Adipose tissue (tissue), 3 donors: Measurements from ENCODE around the gene KIF26B. TPM values are rescaled to one million over a fixed set of nuclear protein-coding genes. Genes with fewer than 3 reads are reported as not detected.

Source experiments
- H3K27ac ChIP-seq: one replicate; pipeline ENCODE4 v1.5.1; 2013; ENCODE audit warnings: low read depth, low read length
- WGBS, 3 donors: extraction: QIAGEN DNeasy Blood & Tissue Kit; methylation state at CpG; one replicate each; pipeline ENCODE4 v1.1.7; 2013; 5-methylcytosine and 5-hydroxymethylcytosine counted together
- polyA plus RNA-seq, 3 donors: library from polyadenylated mRNA; stranded (reverse); fragments of 200-250 nt; gene quantifications; one replicate each; pipeline ENCODE4 v1.2.3, GENCODE V29; 2013
- donor health status: healthy with polysubstance abuse.
- donor health status: Bipolar disorder and iron deficiency.
- donor health status: healthy.

KIF26B gene
- polyA plus RNA-seq, 3 donors = 0.08 to 0.56 (median 0.12) TPM

DNA sequence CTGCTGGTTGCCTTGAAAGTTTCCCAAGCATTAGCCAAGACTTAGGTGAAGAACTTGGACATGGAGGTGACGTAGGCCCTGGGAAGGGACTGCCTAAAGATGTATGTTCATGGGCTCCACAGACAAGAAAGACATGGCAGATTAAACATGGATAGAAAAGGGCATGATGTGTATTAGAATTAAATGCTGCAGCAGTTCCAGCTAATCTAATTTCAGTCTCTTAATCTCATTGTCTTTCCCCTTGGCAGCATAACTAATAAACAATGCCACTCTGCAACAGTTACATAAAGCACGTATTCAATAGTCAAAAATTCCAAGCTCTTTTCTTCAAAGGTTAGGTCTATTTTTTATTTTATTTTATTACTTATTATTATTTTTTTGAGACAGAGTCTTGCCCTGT lies 251.6 kb downstream of the KIF26B start:
- H3K27ac ChIP-seq = no peak overlapping the region
- WGBS, 3 donors = 94 to 100% (median 94%) methylated on average over 2 of the region's 2 CpGs

DNA sequence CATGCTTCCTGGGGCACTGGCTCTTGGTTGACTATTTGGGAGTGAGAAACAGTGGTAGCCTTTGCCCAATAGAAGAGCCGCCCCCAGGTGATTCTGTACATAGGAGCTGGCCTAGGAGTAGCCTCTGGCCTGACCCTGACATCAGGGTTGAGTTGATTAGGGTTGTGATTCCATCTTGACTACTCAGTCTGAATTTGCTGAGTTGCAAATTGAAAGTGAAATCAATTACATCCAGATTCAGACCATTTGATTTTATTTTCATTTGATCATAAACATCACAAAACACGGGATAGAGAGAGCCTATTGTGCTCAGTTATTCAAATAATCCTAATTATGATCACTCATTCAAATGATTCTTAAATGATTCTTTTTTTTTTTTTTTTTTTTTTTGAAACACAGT lies 253.2 kb downstream of the KIF26B start:
- WGBS, 3 donors = 91 to 97% (median 96%) methylated on average over 2 of the region's 2 CpGs
- H3K27ac ChIP-seq = no peak overlapping the region

DNA sequence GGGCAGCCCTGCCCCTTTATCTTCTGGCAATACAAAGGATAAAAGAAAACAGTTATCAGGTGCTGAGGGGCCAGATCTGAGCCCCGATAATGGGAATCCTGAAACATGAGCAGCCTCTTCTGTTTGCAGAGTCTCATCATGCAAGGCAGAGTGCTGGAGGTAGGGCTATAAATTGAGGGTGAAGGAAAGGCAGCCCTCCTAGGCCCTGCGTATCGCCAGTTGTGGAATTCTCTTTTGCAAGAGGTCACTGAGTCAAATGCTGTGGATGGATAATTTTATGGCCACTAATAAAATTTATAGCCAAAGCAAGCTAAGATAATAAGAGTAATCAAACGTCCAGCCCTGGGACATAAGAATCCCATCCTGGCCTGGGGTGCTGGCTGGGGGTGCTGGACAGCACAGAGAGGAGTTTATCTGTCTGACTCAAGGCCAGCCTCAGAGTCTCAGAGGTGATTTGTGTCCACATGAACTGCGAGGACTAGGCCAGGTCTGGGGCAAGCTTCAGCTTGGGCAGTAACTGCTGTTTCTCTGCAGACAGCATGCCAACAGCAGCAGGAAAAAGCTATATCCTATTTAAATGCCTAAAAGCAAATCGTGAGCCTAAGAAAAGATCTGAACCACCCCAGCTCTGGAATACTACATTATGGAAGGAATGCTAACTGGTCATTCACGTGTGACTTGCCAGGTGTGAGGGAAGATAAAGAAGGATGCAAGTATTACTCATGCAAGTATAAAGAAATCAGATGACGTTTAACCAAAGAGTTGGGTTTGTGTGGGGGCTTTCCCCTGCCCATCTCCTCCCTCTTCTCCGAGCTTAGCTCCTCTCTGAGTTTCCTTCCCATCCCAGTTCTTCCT lies 254.8 kb downstream of the KIF26B start:
- 64 to 82% (median 77%) methylated on average over 9 of the region's 9 CpGs for WGBS, 3 donors
- no peak overlapping the region for H3K27ac ChIP-seq

DNA sequence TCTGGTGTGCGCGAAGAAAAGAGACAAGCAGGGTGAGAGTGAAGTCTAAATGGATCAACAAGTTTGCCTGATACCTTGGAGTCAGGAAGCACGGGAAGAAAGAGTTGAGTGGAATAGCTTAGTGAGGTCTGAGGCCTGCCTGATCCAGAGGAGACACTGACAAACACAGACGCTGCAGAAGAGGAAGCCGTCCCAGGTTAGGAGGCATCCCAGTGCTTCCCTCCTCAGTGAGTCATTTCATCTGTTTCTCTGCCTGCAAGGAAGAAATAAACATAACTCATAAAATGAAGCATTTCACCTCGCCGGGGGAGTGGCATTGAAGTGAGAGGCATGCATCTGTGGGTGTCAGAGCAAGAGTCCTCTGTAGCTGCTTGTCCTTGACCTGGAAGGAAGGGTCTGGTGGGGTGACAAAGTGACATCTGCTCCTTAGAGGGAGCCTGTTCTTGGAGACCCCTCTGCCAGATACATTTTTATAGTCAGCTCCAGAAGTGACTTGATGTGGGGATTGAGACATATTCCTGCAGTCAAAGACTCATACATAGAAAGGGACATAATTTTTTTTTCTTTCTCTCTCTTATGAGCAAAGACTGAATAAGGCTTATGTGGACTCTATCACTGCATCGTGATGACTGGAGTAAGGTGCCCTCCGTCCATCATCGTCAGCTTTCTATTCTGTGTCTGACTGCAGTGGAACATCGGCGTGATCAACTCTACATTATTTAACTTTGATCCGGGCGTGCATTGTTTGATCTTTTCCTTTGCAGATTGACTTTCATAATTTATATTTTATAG lies 256.7 kb downstream of the KIF26B start:
- WGBS, 3 donors = 76 to 84% (median 83%) methylated on average over 13 to 14 of the region's 14 CpGs
- H3K27ac ChIP-seq = no peak overlapping the region

DNA sequence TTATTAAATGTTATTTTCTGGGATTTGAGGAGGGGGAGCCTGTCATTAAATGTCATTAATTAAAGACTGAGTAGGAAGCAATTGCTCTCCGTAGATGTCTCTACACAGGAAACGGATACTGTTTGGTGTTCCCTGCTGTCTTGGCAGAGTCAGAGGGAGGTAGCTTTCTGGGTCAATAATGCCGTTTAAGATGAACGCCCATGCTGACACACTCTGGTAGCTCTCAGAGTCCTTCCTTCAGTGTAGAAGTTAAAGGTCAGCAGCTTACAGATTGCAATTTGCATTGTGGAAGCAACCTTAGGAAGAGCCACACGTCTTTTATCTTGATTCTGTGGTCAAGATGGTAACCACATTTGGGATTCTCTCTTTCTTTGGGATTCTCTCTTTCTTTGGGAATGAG lies 257.5 kb downstream of the KIF26B start:
- 48 to 73% (median 65%) methylated on average over 5 of the region's 5 CpGs for WGBS, 3 donors
- no peak overlapping the region for H3K27ac ChIP-seq

- 85 to 96% (median 94%) methylated on average over 2 of the region's 2 CpGs for WGBS, 3 donors
- no peak overlapping the region for H3K27ac ChIP-seq
Measured at GRCh38 chr1:245416781-245417180, 262.0 kb downstream of the KIF26B start.

DNA sequence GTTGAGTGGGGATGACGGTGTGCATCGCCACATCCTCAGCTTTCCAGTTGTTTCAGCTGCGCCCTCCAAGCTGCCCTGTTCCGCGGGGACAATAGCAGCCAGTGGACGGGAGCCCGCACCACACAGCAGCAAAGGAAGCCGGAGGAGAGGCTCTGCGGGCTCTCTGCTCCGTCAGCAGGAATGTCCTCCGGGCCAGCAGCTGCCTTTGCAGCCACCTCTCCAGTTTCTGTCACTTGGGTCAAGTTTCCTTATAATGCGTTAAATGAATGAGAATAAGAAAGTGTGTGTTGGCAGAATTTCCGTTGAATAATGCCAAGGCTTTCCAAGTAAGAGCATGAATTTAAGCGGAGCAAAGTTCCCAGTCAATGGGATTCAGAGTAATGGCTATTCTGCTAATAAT lies 263.3 kb downstream of the KIF26B start:
- no peak overlapping the region for H3K27ac ChIP-seq
- WGBS, 3 donors = 72 to 74% (median 74%) methylated on average over 14 of the region's 14 CpGs

DNA sequence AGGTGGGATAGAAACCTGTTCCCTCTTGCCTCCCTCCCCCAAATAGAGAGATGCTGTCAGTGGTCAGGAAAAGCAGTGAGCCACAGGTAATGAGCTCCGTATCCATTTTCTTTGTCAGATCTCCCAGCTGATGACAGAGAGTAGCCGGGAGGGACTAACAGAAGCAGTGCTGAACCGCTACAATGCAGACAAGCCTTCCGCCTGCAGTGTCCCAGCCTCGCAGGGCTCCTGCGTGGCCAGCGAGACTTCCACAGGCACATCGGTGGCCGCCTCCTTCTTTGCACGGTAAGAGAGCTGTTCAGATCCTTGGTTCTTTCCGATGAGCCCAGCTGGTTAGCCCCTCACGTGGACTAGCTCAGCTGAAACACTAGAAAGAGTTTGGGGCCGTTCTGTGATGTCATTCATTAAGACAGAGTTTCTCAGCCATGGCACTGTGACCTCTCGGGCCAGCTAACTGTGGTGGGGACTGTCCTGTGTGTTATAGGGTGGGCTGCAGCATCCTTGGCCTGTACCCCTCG lies 264.7 kb downstream of the KIF26B start:
- H3K27ac ChIP-seq = no peak overlapping the region
- 72 to 90% (median 85%) methylated on average over 15 of the region's 15 CpGs for WGBS, 3 donors

DNA sequence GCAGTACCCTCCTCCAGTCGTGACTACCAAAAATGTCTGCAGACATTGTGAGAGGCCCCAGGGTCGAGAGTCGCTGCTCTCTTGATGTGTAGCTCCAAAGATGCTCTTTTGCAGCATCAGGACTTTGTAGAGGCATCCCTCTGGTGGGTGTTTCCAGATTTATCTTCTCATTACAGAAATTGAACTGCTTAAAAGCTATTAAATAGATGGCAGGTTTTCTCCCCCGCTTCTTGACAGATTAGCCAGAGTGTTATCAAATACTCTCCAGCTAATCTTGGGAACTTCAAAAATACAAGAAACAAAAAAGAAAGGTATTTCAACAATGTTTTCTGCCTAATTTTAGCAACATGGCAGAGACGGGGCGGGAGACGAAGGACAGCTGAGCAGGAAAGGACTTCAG lies 265.2 kb downstream of the KIF26B start:
- no peak overlapping the region for H3K27ac ChIP-seq
- WGBS, 3 donors = 62 to 71% (median 67%) methylated on average over 7 of the region's 7 CpGs

DNA sequence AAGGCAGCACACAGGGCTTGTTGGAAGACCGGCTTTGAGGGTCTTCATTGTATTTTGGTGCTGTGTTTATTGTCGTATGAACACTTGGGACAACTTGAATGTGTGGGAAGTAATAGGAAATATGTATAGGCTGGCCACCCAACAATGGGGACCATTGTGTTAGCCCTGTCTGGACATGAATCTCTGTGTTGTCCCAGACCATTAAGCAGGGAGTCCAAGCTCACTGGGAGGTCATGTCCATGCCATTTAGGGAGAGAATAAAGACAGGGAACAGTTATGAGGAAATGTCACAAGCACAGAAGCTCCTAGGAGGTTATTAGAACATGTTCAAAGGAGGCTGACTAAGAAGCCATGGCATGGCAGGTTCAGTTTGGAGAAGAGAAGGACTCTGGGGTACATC lies 266.1 kb downstream of the KIF26B start:
- H3K27ac ChIP-seq = no peak overlapping the region
- 72 to 98% (median 92%) methylated on average over 2 of the region's 2 CpGs for WGBS, 3 donors

DNA sequence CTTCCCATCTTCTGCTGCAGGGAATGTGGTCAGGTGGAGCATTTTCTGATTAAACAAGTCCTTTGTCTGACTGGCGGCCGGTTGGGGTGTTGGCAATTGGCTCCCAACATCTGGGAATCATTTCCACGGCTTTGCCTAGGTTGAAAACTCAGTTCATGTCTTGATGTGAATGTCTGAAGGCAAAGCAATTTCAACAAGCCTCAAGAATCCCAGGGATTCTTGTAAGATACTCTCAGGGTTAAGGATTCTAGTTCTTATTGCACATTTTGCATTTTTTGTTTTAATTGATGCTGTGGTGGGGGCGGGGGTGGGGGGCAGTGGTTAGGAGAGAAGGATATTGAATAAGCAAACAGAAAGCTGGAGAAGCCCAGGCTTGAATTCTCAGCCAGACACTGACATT lies 273.9 kb downstream of the KIF26B start:
- WGBS, 3 donors = 48 to 75% (median 70%) methylated on average over 4 of the region's 4 CpGs
- no peak overlapping the region for H3K27ac ChIP-seq

DNA sequence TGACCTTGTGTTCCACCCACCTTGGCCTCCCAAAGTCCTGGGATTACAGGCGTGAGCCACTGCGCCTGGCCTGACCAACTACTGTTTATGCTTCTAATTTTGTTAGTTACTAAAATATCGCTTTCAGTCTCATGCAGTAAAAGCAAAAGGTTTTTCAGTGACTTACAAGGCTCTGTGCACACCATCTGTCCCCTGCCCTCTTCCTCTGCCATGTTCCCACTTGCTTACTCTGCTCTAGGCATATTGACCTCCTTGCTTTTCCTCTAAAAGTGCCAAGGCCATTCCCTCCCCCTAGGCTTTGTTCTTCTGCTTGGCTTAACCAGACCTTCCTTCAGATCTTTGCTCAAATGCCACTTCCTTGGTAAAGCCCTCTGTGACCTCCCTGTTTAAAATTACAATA lies 276.9 kb downstream of the KIF26B start:
- no peak overlapping the region for H3K27ac ChIP-seq
- 86 to 96% (median 92%) methylated on average over 3 of the region's 3 CpGs for WGBS, 3 donors

- WGBS, 3 donors = 67 to 79% (median 75%) methylated on average over 9 of the region's 9 CpGs
- H3K27ac ChIP-seq = no peak overlapping the region
Measured at GRCh38 chr1:245432228-245432875, 277.6 kb downstream of the KIF26B start.

DNA sequence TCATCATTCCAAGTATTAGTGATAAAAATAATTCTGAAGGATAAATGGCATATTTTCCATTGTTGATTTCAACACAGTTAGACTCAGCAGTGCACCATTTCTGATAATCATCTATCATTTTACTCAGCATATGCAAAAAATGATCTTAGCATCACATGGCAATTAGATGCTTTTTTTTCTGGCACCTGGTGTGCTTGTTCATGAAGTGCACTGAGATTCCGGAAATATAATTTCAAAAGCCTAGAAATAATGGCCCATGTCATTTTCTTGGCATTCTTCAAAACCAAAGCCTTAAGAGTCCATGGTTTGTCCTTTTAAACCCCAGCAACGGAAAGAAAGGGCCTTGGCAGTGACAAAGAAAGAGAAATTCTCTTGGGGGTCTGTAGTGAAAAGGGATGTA lies 278.8 kb downstream of the KIF26B start:
- H3K27ac ChIP-seq = no peak overlapping the region
- 24 to 46% (median 24%) methylated on average over 2 of the region's 2 CpGs for WGBS, 3 donors

- no peak overlapping the region for H3K27ac ChIP-seq
- WGBS, 3 donors = 75 to 100% (median 94%) methylated on average over 1 of the region's 1 CpG
Measured at GRCh38 chr1:245434280-245434679, 279.5 kb downstream of the KIF26B start.

DNA sequence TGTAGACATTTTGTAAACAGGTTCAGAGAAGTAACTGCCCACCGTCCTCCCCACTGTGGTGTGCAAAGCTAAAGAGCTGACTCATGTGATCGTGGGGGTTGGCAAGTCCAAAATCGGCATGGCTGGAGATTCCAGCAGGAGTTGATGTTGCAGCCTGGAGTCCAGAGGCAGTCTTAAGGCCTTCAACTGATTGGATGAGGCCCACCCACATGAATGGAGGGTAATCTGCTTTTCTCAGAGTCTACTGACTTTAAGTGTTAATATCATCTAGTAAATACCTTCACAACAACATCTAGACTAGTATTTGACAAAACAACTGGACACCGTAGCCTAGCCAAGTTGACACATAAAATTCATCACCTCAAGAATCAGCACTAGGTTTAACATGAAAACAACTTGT lies 281.6 kb downstream of the KIF26B start:
- no peak overlapping the region for H3K27ac ChIP-seq
- 87 to 94% (median 93%) methylated on average over 4 of the region's 4 CpGs for WGBS, 3 donors

DNA sequence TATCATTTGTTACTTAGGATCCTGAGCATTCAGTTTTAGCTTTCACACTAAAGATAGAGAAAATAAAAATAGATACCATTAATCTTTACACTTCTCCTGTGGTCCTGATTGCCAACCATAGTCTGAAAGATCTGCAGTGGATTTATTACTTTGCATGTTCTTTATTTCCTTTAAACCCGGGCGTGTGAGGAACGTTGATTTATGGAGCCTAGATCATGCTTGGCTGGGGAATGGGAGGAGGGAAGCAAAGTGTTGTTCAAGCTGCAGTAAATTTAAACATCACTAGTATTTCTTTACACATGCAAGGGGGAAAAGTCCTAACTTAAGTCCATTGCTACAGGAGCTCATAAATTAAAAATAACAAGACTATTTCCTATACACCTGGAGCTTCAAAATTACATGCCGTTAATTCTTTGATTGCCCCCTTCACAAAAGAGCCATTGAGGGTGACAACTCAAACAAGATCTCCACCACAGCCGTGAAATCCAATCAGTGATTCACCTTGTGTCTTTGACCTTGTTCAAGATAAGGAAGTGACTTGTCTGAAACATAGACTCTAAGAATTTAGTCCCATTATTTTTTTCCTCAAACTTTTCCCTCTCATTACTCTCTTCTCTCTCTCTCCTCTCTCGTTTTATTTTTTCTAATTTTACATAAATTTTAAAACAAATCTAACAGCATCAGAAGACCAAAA lies 282.7 kb downstream of the KIF26B start:
- 31 to 38% (median 34%) methylated on average over 6 of the region's 6 CpGs for WGBS, 3 donors

DNA sequence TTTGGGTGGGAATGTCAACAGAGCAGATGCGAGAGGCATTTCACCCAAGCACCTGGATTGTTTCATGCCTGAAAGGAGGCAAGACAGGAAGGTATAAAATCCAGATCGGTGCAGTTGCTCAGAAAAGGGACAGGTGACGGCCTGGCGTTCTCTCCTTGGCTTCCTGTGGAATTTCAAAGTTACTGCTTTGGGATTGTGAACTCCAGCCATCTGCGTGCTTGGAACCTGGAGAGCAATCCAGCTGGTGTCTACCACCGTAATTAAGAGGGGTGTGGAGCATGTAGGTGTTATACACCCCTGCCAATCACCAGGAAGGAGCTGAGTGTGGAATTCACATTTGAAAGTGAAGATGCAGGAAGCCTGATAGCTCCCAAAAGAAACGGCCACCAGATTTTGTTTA lies 286.1 kb downstream of the KIF26B start:
- H3K27ac ChIP-seq = no peak overlapping the region
- 38 to 56% (median 51%) methylated on average over 7 of the region's 7 CpGs for WGBS, 3 donors

More for the DNA sequence above, 282.7 kb downstream of the KIF26B start:
- H3K27ac ChIP-seq = no peak overlapping the region
